Activated naive CD4-positive, alpha-beta T cell treated with anti-CD3 and anti-CD28 coated beads, Interleukin-2, amount 10 ng/mL, durations not matched to agents 7 days and 5 days (primary cell): Measurements from ENCODE around the gene GNB1L.

ENCODE experiments used
- CTCF ChIA-PET: fragments of 350-600 bp; sonication (Branson Sonifier 250); formaldehyde crosslinking; loops from one replicate; lab custom pipeline; 2021; ENCODE audit warnings: antibody characterized with exemption; lab: Charles Lee
- DNase-seq: peaks from one replicate; pipeline ENCODE4 v3.0.0-alpha.2; 2020
- H3K27ac Mint-ChIP-seq: one replicate; pipeline ENCODE4 v1.8.0; 2021; ENCODE audit warnings: mild to moderate bottlenecking, moderate library complexity, mixed read lengths
- H3K27me3 Mint-ChIP-seq: one replicate; pipeline ENCODE4 v1.8.0; 2021; ENCODE audit warnings: mild to moderate bottlenecking, mixed read lengths
- H3K36me3 Mint-ChIP-seq: one replicate; pipeline ENCODE4 v1.8.0; 2021; ENCODE audit warnings: mixed read lengths
- H3K4me1 Mint-ChIP-seq: one replicate; pipeline ENCODE4 v1.8.0; 2021; ENCODE audit warnings: mixed read lengths
- H3K4me3 Mint-ChIP-seq: one replicate; pipeline ENCODE4 v1.8.0; 2021; ENCODE audit warnings: mild to moderate bottlenecking, moderate library complexity, mixed read lengths
- H3K9me3 Mint-ChIP-seq: one replicate; pipeline ENCODE4 v1.8.0; 2021; ENCODE audit warnings: mixed read lengths

Gene GNB1L

DNA sequence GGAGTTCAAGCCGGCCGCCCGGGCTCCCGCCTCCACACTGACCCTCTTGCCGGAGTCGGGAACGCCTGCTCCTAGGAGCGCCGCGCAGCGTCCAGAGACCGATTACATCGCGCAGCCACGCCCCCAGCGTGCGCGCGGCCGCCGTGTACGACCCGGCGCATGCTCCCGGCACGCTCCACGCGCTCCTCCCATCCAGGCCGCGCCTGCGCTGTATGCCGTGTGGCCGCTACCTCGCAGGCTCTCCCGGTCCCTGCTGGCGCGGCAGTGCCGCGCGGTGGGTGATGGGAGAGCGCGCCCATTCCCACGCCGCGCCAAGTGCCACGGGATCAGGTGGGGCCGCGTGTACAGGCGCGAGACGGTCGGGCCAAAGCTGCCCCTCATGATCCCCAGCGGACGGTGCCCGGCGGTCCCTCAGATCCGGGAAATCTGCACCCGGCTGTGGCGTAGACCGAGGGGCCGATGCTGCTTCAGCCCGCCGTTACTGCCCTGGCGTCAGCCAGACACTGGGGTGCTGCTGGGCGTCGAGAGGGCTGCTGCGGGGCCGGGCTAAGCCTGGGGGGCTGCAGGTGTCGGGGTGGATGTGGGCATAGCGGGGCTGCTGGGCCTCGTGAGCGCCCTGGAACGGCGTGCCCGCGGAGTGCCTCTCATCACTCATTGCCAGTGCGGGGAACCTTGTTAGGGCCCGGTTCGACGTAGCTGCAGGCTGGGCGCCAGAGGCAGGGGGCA, at the start of gene GNB1L, which contains the start of gene RTL10:
Gene GNB1L (minus strand): TSS at position 97 of the 726 bp plus-strand sequence. CDS start 33,519 bp downstream, outside the sequence.
Gene RTL10 (minus strand): TSS at position 97 of the 726 bp plus-strand sequence. CDS start 2,613 bp downstream, outside the sequence.
- no peaks in the 10 kb centered on the region for H3K27me3 Mint-ChIP-seq
- peak; percentile 97 for DNase-seq
- CTCF ChIA-PET: interaction anchor here (0.6 to 1.7 kb wide), 6 partner anchors 10 to 369 kb away, joined by 3 to 7 read pairs (median 3); no protein-coding TSS in a partner anchor
- peak within 1 kb of the TSS; percentile 93 for H3K4me3 Mint-ChIP-seq
- H3K9me3 Mint-ChIP-seq: no peaks in the 10 kb centered on the region
- H3K4me1 Mint-ChIP-seq: peaks cover 42% of the 10 kb centered on the region
- peaks cover 26% of the 10 kb centered on the region for H3K36me3 Mint-ChIP-seq
- peak within 1 kb of the TSS; percentile 97 for H3K27ac Mint-ChIP-seq

- no peaks in the 10 kb centered on the region for H3K4me1 Mint-ChIP-seq
- no peaks in the 10 kb centered on the region for H3K36me3 Mint-ChIP-seq
- no peak for DNase-seq
- CTCF ChIA-PET: interaction anchor here (1.9 to 2.5 kb wide), 2 partner anchors 8 to 173 kb away, joined by 5 to 13 read pairs; no protein-coding TSS in a partner anchor
- H3K27me3 Mint-ChIP-seq: no peaks in the 10 kb centered on the region
- no peak overlapping the region for H3K27ac Mint-ChIP-seq
- no peaks in the 10 kb centered on the region for H3K9me3 Mint-ChIP-seq
- H3K4me3 Mint-ChIP-seq: no peak overlapping the region
These were observed 49.6 kb upstream of the GNB1L start for GRCh38 chr22:19904174-19904856.

DNA sequence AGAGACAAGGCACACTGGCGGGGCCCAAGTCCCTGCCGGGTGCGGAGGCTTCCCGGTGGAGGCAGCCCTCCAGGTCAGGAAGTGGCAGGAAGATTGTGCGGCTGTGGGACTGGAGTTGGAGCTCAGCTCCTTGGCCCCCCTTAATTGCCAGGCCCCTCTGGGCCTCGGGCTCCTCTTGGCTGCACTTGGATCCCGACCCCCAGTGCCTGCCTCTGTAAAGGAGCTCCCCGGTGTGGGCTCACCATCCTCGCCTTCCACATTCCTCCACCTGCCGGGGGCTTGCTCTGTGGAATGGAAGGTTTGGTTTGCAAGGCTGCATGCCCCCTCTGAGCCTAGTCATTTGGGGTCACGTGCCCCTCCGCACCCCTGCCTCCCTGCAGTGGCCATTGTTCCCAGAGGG, 48.8 kb upstream of the GNB1L start:
- H3K4me3 Mint-ChIP-seq: no peak overlapping the region
- peaks cover 1% of the 10 kb centered on the region for H3K36me3 Mint-ChIP-seq
- no peaks in the 10 kb centered on the region for H3K27me3 Mint-ChIP-seq
- CTCF ChIA-PET: no interaction called here
- no peak overlapping the region for H3K27ac Mint-ChIP-seq
- no peak for DNase-seq
- H3K4me1 Mint-ChIP-seq: no peaks in the 10 kb centered on the region
- H3K9me3 Mint-ChIP-seq: no peaks in the 10 kb centered on the region

GRCh38 chr22:19903031-19903430, 48.4 kb upstream of the GNB1L start:
- H3K9me3 Mint-ChIP-seq: no peaks in the 10 kb centered on the region
- CTCF ChIA-PET: interaction anchor here (2.1 kb wide), 1 partner anchor 173 kb away, joined by 13 read pairs; no protein-coding TSS in a partner anchor
- no peak for DNase-seq

GRCh38 chr22:19902245-19902715, 47.6 kb upstream of the GNB1L start:
- H3K27me3 Mint-ChIP-seq: no peaks in the 10 kb centered on the region
- H3K4me1 Mint-ChIP-seq: no peaks in the 10 kb centered on the region
- H3K36me3 Mint-ChIP-seq: peaks cover 1% of the 10 kb centered on the region
- H3K4me3 Mint-ChIP-seq: no peak overlapping the region
- no peak for DNase-seq
- CTCF ChIA-PET: interaction anchor here (1.8 to 2.1 kb wide), 2 partner anchors 8 to 172 kb away, joined by 10 to 13 read pairs; no protein-coding TSS in a partner anchor
- H3K27ac Mint-ChIP-seq: no peak overlapping the region
- H3K9me3 Mint-ChIP-seq: no peaks in the 10 kb centered on the region

More at GRCh38 chr22:19903031-19903430, 48.4 kb upstream of the GNB1L start:
- H3K27me3 Mint-ChIP-seq: no peaks in the 10 kb centered on the region
- H3K27ac Mint-ChIP-seq: no peak overlapping the region
- H3K36me3 Mint-ChIP-seq: peaks cover 1% of the 10 kb centered on the region
- no peaks in the 10 kb centered on the region for H3K4me1 Mint-ChIP-seq
- no peak overlapping the region for H3K4me3 Mint-ChIP-seq

GRCh38 chr22:19901577-19902244, 47.0 kb upstream of the GNB1L start:
- Mint-ChIP-seq H3K36me3 (peaks cover 1% of the 10 kb centered on the region), H3K27ac (no peak overlapping the region), H3K27me3 (no peaks in the 10 kb centered on the region), H3K9me3 (no peaks in the 10 kb centered on the region), H3K4me1 (peaks cover 4% of the 10 kb centered on the region), H3K4me3 (no peak overlapping the region)
- DNase-seq: no peak
- CTCF ChIA-PET: interaction anchor here (1.8 to 2.1 kb wide), 2 partner anchors 9 to 171 kb away, joined by 10 to 13 read pairs; no protein-coding TSS in a partner anchor

- H3K4me3 Mint-ChIP-seq: no peak overlapping the region
- CTCF ChIA-PET: interaction anchor here (1.8 to 2.1 kb wide), 2 partner anchors 10 to 170 kb away, joined by 10 to 13 read pairs; no protein-coding TSS in a partner anchor
- DNase-seq: no peak
- H3K27ac Mint-ChIP-seq: no peak overlapping the region
- peaks cover 12% of the 10 kb centered on the region for H3K4me1 Mint-ChIP-seq
- no peaks in the 10 kb centered on the region for H3K9me3 Mint-ChIP-seq
- no peaks in the 10 kb centered on the region for H3K27me3 Mint-ChIP-seq
- H3K36me3 Mint-ChIP-seq: peaks cover 1% of the 10 kb centered on the region
These were observed 46.2 kb upstream of the GNB1L start for GRCh38 chr22:19900707-19901436.

GRCh38 chr22:19898831-19899567, 44.3 kb upstream of the GNB1L start:
- CTCF ChIA-PET: interaction anchor here (0.6 to 4.6 kb wide), 5 partner anchors 10 to 169 kb away, joined by 3 to 16 read pairs (median 4); no protein-coding TSS in a partner anchor
- H3K9me3 Mint-ChIP-seq: no peaks in the 10 kb centered on the region
- peak overlapping the region; percentile 55 for H3K27ac Mint-ChIP-seq
- H3K4me1 Mint-ChIP-seq: peaks cover 25% of the 10 kb centered on the region
- H3K27me3 Mint-ChIP-seq: no peaks in the 10 kb centered on the region
- H3K36me3 Mint-ChIP-seq: peaks cover 4% of the 10 kb centered on the region
- no peak overlapping the region for H3K4me3 Mint-ChIP-seq
- no peak for DNase-seq

DNA sequence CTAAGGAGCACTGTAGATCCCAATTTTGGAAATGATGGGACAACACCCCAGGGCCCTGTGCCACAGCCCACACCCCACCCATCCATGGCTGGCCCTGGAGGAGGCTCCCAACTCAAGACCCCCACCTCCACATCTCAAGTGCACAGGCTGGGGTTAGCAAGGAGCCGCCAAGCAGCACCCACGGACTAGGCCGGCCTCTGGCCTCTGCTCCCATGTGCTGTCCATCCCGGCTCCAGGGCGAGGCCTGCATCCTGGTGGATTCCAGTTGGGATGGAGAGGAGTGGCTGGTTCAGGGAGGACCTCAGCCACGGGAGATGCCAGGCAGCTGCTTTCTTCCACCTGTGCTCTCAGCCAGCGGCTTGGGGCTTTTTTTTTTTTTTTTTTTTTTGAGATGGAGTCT, 43.5 kb upstream of the GNB1L start:
- DNase-seq: no peak
- Mint-ChIP-seq H3K27ac (no peak overlapping the region), H3K9me3 (no peaks in the 10 kb centered on the region), H3K36me3 (peaks cover 5% of the 10 kb centered on the region), H3K4me3 (no peak overlapping the region), H3K4me1 (peaks cover 33% of the 10 kb centered on the region), H3K27me3 (no peaks in the 10 kb centered on the region)
- CTCF ChIA-PET: interaction anchor here (1.0 to 4.6 kb wide), 3 partner anchors 12 to 168 kb away, joined by 3 to 16 read pairs (median 8); no protein-coding TSS in a partner anchor

DNA sequence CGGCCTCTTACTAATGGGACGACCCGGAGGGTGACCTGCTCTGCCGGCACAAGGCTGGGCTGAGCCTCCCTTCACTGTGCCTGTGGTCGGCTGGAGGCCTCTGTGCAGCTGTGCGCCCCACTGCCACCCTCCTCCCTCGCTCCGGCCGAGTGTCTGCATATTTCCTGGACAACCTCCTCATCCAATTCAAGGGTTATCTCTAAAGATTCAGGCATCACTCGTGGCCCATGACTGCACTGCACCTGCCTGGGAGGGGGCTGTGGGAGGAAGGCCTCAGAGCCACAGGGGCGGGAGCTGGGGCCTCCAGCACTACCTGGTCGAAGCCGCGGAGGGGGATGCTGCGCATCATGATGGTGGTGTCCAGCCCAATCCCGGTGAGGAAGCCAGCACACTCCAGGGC, 43.1 kb upstream of the GNB1L start:
- H3K9me3 Mint-ChIP-seq: no peaks in the 10 kb centered on the region
- H3K27ac Mint-ChIP-seq: no peak overlapping the region
- peaks cover 5% of the 10 kb centered on the region for H3K36me3 Mint-ChIP-seq
- no peak overlapping the region for H3K4me3 Mint-ChIP-seq
- H3K27me3 Mint-ChIP-seq: no peaks in the 10 kb centered on the region
- DNase-seq: no peak
- CTCF ChIA-PET: interaction anchor here (1.9 to 4.6 kb wide), 3 partner anchors 8 to 168 kb away, joined by 5 to 16 read pairs (median 8); no protein-coding TSS in a partner anchor
- peaks cover 38% of the 10 kb centered on the region for H3K4me1 Mint-ChIP-seq

DNA sequence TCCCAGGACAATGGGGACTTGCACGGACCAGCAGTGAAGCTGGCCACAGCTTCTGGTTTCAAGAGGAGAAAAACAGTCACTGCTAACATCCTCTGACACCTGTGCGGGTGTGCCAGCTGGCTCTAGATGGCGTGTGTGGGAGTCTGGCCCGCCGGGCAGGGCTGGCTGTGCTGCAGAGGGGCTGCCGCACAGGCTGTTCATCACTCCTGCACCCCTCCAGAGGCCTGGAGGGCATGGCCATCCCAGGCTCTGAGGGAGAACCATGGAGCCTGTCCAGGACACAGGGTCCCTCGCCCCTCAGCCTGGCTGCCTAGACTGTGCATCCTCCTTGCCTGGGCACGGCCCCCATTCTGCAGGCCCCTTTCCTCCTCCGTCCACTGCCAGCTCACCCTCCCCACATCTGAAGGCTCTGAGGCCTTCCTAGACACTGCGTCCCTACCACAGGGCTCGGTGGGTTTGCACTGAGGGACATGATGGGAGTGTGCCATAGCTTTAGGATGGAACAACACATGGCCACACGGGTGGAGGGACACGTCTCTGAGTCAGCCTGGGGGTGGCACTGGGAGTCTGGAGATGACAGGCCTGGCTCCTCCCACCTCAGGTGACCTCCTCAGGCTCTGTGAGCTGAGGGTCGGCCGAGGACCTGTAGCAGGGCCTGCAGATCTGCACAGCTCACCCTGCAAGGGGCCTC, 42.1 kb upstream of the GNB1L start:
- CTCF ChIA-PET: interaction anchor here (1.1 to 4.6 kb wide), 4 partner anchors 9 to 167 kb away, joined by 5 to 16 read pairs (median 7); no protein-coding TSS in a partner anchor
- peak; percentile 34 for DNase-seq
- Mint-ChIP-seq H3K4me1 (peaks cover 47% of the 10 kb centered on the region), H3K27me3 (no peaks in the 10 kb centered on the region), H3K36me3 (peaks cover 5% of the 10 kb centered on the region), H3K9me3 (no peaks in the 10 kb centered on the region), H3K27ac (peak overlapping the region; percentile 37), H3K4me3 (no peak overlapping the region)
